ENCODE results near the gene FGA.

Gene FGA

DNA sequence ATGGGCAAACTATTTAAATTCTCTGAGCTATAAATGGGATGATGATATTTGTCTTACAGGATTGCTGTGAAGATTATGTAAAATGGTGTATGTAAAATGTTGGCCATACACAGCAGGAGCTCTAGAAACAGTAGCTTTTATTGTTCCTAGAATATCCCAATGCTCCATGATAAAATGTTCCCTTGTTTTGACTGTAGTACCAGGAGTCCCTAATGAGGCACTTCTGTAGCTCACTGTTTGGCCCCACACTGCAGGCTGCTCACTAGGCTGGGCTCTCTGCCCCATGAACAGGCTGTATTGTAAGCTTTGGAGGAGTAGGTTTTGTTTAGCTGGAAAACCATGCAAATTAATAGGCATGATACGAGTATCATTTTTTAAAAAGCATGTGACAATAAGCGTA is 3.3 kb upstream of the FGA start:
- Histone ChIP-seq H3K4me3 (no peak overlapping the region), H3K4me2 (no peak overlapping the region), H3K9me3 (no peaks in the 10 kb centered on the region), H3K9ac (no peak overlapping the region), H3K27ac (no peak overlapping the region), H3K27me3 (no peaks in the 10 kb centered on the region), H4K20me1 (no peaks in the 10 kb centered on the region), H3K4me1 (no peaks in the 10 kb centered on the region), H3K36me3 (no peaks in the 10 kb centered on the region)
- no peak for TF ChIP-seq Cebpa-rat (IDR thresholded peaks at IDR 0.05)

DNA sequence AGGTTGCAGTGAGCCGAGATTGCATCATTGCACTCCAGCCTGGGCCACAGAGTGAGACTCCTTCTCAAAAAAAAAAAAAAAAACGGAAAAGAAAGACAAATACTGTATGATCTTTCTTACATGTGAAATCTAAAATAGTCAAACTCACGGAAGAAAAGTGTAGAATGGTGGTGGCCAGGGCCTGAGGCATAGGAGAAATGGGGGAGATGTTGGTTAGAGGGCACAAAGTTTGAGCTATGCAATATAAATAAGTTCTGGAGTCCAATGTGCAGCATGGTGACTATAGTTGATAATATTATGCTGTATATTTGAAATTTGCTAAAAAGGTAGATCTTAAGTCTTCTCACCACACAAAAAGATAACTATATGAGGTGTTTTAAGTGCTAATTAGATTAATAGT is 1.3 kb upstream of the FGA start:
- no peak for TF ChIP-seq Cebpa-rat (IDR thresholded peaks at IDR 0.05)
- Histone ChIP-seq H3K4me3 (no peak overlapping the region), H3K4me2 (no peak overlapping the region)

GRCh38 chr4:154589296-154590197 is 995 bp downstream of the FGA start:
- Histone ChIP-seq H3K9me3 (no peaks in the 10 kb centered on the region), H4K20me1 (no peaks in the 10 kb centered on the region), H3K27me3 (no peaks in the 10 kb centered on the region), H3K36me3 (no peaks in the 10 kb centered on the region), H3K9ac (no peak overlapping the region), H3K4me3 (no peak overlapping the region), H3K27ac (no peak overlapping the region), H3K4me1 (no peaks in the 10 kb centered on the region), H3K4me2 (no peak overlapping the region)
- no peak for TF ChIP-seq Cebpa-rat (IDR thresholded peaks at IDR 0.05)

More for the DNA sequence above, 1.3 kb upstream of the FGA start:
- Histone ChIP-seq H3K4me1 (no peaks in the 10 kb centered on the region), H3K36me3 (no peaks in the 10 kb centered on the region), H3K27me3 (no peaks in the 10 kb centered on the region), H3K27ac (no peak overlapping the region), H4K20me1 (no peaks in the 10 kb centered on the region), H3K9me3 (no peaks in the 10 kb centered on the region), H3K9ac (no peak overlapping the region)

GRCh38 chr4:154588198-154588597 is 2.3 kb downstream of the FGA start:
- Histone ChIP-seq H3K9ac (no peak overlapping the region), H3K4me2 (no peak overlapping the region), H3K4me1 (no peaks in the 10 kb centered on the region), H3K27me3 (no peaks in the 10 kb centered on the region), H3K9me3 (no peaks in the 10 kb centered on the region), H4K20me1 (no peaks in the 10 kb centered on the region), H3K4me3 (no peak overlapping the region), H3K27ac (no peak overlapping the region), H3K36me3 (no peaks in the 10 kb centered on the region)
- TF ChIP-seq Cebpa-rat (IDR thresholded peaks at IDR 0.05) = no peak

- Histone ChIP-seq H4K20me1 (no peaks in the 10 kb centered on the region), H3K9me3 (no peaks in the 10 kb centered on the region), H3K4me3 (no peak overlapping the region), H3K27me3 (no peaks in the 10 kb centered on the region), H3K4me1 (no peaks in the 10 kb centered on the region), H3K27ac (no peak overlapping the region), H3K9ac (no peak overlapping the region), H3K36me3 (no peaks in the 10 kb centered on the region), H3K4me2 (no peak overlapping the region)
- no peak for TF ChIP-seq Cebpa-rat (IDR thresholded peaks at IDR 0.05)
These were observed 4.1 kb downstream of the FGA start for GRCh38 chr4:154586296-154587033.

DNA sequence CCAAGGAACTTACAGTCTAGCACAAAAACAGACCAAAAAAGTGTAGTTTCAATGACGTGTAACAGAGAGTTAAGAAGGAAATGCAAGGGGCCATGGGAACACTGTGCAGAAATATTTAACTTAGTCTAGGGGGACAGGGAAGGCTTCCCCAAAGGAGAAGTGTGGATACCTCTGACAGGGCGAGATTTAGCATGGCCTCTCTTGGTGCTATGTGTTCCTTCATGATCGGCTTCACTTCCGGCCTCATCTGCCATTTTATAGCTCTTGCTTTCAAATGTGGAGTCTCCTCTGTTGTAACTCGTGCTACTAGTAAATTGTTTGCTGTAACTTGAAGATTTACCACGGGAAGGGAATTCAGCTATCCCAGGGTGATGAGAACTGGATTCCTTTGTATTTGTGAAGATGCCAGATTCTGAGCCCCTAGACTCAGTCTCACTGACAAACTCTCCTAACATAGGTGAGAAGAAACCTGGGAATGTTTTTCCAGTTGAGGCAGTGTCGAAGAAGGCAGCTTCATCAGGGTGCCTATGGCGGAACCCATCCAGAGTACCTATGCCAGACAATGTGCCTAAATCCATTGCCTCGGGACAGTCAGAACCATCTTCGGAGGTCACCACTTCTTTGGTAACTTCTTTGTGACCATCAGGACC is 5.0 kb downstream of the FGA start:
- Histone ChIP-seq H3K4me3 (no peak overlapping the region), H3K4me2 (no peak overlapping the region), H3K9me3 (no peaks in the 10 kb centered on the region), H4K20me1 (no peaks in the 10 kb centered on the region), H3K9ac (no peak overlapping the region), H3K27me3 (no peaks in the 10 kb centered on the region), H3K4me1 (no peaks in the 10 kb centered on the region), H3K36me3 (no peaks in the 10 kb centered on the region), H3K27ac (no peak overlapping the region)
- no peak for TF ChIP-seq Cebpa-rat (IDR thresholded peaks at IDR 0.05)

GRCh38 chr4:154584259-154584658 is 6.3 kb downstream of the FGA start:
- no peak overlapping the region for H3K27ac ChIP-seq

DNA sequence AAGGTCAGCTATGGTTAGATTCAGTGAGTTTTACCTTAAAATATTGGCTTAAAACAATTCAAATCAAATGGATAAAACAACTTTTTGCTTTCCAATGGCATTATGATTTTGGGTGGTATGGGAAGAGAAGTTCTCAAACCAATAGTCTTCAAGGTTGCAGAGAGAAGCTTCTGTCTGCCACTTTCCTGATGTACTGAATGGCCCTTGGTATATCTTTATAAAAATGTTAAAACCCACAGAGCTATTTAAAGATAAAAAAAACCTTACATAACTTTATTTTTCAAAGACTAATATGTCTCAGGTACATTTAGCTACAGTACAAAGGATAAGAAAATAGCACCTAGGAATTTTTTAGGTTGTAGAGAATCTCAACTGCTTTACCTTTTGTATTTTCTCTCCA is 6.9 kb downstream of the FGA start:
- no peak overlapping the region for H3K4me3 ChIP-seq
- H3K36me3 ChIP-seq = no peaks in the 10 kb centered on the region
- no peaks in the 10 kb centered on the region for H4K20me1 ChIP-seq
- H3K27me3 ChIP-seq = no peaks in the 10 kb centered on the region
- no peak overlapping the region for H3K27ac ChIP-seq
- TF ChIP-seq Cebpa-rat (IDR thresholded peaks at IDR 0.05) = no peak
- H3K4me2 ChIP-seq = no peak overlapping the region
- H3K9ac ChIP-seq = no peak overlapping the region
- no peaks in the 10 kb centered on the region for H3K9me3 ChIP-seq
- no peaks in the 10 kb centered on the region for H3K4me1 ChIP-seq

More at GRCh38 chr4:154584259-154584658, 6.3 kb downstream of the FGA start:
- no peak for TF ChIP-seq Cebpa-rat (IDR thresholded peaks at IDR 0.05)
- Histone ChIP-seq H3K4me3 (no peak overlapping the region), H3K4me2 (no peak overlapping the region), H3K9ac (no peak overlapping the region), H4K20me1 (no peaks in the 10 kb centered on the region), H3K9me3 (no peaks in the 10 kb centered on the region), H3K27me3 (no peaks in the 10 kb centered on the region), H3K36me3 (no peaks in the 10 kb centered on the region), H3K4me1 (no peaks in the 10 kb centered on the region)

DNA sequence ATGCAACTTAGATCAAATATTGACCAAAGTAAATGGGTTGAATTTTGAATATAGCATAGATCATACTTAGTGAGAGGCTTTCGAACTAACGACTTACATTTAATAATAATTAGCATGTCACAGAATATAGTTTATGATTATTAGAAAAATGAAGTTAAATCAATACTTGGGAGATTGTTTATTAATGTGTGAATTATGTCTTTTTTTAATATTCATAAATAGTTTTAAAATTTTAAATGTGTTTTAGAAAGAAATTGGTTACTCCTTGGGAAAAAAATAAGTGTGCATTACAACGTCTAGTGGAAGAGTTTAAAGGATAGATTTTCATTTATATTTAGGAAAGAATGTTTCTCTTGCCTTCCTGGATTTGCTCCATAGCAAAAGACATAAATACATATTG is 7.3 kb downstream of the FGA start:
- no peaks in the 10 kb centered on the region for H3K9me3 ChIP-seq
- no peak for TF ChIP-seq Cebpa-rat (IDR thresholded peaks at IDR 0.05)
- no peaks in the 10 kb centered on the region for H3K27me3 ChIP-seq
- H3K4me1 ChIP-seq = no peaks in the 10 kb centered on the region
- no peaks in the 10 kb centered on the region for H3K36me3 ChIP-seq
- H3K4me2 ChIP-seq = no peak overlapping the region
- H4K20me1 ChIP-seq = no peaks in the 10 kb centered on the region
- H3K4me3 ChIP-seq = no peak overlapping the region
- no peak overlapping the region for H3K27ac ChIP-seq
- no peak overlapping the region for H3K9ac ChIP-seq

- no peak for TF ChIP-seq Cebpa-rat (IDR thresholded peaks at IDR 0.05)
These were observed 7.8 kb downstream of the FGA start for GRCh38 chr4:154582723-154583122.

More at GRCh38 chr4:154582723-154583122, 7.8 kb downstream of the FGA start:
- no peaks in the 10 kb centered on the region for H3K36me3 ChIP-seq
- H3K9ac ChIP-seq = no peak overlapping the region
- H3K4me2 ChIP-seq = no peak overlapping the region
- H3K27me3 ChIP-seq = no peaks in the 10 kb centered on the region
- no peaks in the 10 kb centered on the region for H3K9me3 ChIP-seq
- no peaks in the 10 kb centered on the region for H3K4me1 ChIP-seq
- H3K4me3 ChIP-seq = no peak overlapping the region
- H3K27ac ChIP-seq = no peak overlapping the region
- no peaks in the 10 kb centered on the region for H4K20me1 ChIP-seq
